Iris pigment epithelial cell (primary cell): ENCODE data around the gene PROCA1.
"Not testable (repeated sequence)": the region's sequence is repeated elsewhere in the genome, so short reads cannot be mapped to it uniquely, and the experiment has no call there.

Experiments used
- DNase-seq: peaks from one replicate; pipeline ENCODE4 v3.0.0-alpha.2; 2011; ENCODE audit warnings: low read depth

The PROCA1 gene

GRCh38 chr17:28725660-28726225, 14.1 kb upstream of the PROCA1 start:
- DNase-seq = peak; percentile 76

- DNase-seq = peak; percentile 82
These were observed 13.5 kb upstream of the PROCA1 start for GRCh38 chr17:28725166-28725659.

DNA sequence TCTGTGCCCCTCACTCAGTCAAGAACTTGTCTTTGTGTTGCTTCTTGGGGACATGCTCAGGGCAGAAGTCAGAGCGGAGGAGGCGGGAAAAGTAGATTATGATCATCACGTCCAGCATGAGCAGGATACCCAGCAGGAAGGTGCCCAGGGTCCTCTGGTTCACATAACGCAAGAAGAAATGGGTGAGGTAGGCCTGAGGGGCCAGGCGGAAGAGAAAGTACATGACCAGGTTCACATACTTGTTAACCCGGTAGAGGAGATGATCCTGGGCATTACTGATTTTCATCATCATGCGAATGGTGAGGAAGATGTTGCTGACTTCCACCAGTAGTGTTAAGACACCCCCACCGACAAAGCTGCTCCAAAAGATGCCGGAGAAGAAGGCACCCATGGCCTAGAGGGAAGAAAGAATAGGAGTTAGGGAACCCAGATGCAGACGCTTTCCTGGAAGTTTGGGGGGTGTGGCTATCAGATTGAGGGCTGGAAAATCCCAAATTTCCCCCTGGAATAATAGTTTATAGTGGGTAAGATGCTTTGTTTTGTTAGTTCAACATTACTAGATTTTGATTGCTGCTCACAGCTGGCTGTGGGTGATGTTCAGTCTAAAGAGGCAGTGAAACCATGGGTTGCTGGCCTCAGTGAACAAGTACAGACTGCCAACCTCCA, 12.9 kb upstream of the PROCA1 start:
- no peak for DNase-seq

GRCh38 chr17:28723836-28724499, 12.3 kb upstream of the PROCA1 start:
- not testable (repeated sequence) for DNase-seq

DNA sequence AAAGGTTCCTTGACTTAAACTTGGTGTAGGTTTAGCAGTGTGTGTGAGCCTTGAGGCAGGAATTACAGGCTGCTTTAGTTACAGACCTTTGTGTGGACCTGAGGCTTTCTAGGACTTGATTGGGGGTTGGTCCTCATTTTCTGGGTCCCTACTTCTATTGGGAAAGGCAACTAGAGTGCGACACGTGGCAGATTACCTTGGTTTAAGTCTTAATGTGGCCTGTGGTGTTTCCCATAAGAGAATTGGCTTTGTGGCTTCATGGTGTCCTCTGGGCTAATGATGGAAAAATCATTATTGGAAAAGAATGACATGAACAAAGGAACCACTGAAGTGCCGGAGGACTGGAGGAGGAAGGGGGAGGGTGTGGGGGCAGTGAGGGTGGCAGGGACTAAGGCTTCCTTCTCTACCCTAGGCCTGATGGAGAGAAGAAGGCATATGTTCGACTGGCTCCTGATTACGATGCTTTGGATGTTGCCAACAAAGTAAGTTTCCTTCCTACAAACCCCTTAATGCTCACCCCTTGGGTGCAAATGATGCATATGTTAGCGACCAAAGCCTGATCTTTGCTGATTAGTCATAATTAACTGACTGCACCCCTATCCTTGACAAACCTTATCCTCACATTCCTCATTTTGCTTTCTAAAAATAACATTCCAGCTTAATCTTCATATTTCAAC, 11.6 kb upstream of the PROCA1 start:
- DNase-seq = no peak

GRCh38 chr17:28722417-28723158, 10.9 kb upstream of the PROCA1 start:
- no peak for DNase-seq

DNA sequence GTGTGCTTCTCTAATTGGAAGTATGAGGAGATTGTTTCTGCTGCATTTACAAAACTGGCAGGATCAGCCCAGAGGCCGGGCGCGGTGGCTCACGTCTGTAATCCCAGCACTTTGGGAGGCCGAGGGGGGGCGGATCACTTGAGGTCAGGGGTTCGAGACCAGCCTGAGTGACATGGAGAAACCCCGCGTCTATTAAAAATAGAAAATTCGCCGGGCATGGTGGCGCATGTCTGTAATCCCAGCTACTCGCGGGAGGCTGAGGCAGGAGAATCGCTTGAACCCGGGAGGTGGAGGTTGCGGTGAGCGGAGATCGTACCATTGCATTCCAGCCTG, 9.3 kb upstream of the PROCA1 start:
- DNase-seq = not testable (repeated sequence)

GRCh38 chr17:28720247-28720996, 8.7 kb upstream of the PROCA1 start:
- no peak for DNase-seq

GRCh38 chr17:28719021-28719433, 7.3 kb upstream of the PROCA1 start:
- no peak for DNase-seq

DNA sequence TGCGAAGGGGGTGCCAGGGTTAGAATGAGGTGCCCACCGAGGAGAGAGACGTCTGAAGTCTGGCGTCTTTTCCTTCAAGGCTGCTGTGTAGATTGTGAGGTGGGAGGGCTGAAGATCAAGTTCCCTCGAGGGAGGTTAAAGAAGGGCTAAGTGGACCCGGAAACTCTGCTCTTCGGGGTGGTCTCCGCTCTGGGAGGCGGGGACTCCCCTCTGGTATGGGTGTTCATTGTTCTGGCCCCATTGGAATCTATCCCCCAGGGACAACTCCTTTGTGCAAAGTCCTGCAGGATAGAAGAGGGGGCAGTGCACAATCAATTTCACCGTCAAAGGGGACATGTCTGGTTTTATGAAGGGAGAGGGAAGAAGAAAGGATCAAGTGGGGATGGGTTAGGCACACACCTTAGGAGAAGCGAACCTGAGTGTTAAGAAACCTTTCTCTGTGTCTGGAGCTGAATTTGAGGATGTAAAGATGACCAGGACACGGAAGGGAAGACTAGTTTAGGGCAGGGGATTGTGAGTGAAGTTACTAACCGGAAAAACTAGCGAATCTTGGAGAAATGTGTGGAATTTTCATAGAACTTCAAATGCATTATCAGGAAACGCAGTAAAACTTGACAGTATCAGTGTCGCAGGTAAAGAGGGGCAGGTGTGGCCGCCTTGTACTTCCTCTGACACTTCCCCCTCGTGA, 6.8 kb upstream of the PROCA1 start:
- DNase-seq = peak; percentile 14

- peak; percentile 85 for DNase-seq
These were observed 6.1 kb upstream of the PROCA1 start, which contains the start of gene RAB34 for GRCh38 chr17:28717578-28718332. Gene RAB34, minus strand, starts transcription at chr17:28717868. Its CDS starts 602 bp downstream, at chr17:28717266.

DNA sequence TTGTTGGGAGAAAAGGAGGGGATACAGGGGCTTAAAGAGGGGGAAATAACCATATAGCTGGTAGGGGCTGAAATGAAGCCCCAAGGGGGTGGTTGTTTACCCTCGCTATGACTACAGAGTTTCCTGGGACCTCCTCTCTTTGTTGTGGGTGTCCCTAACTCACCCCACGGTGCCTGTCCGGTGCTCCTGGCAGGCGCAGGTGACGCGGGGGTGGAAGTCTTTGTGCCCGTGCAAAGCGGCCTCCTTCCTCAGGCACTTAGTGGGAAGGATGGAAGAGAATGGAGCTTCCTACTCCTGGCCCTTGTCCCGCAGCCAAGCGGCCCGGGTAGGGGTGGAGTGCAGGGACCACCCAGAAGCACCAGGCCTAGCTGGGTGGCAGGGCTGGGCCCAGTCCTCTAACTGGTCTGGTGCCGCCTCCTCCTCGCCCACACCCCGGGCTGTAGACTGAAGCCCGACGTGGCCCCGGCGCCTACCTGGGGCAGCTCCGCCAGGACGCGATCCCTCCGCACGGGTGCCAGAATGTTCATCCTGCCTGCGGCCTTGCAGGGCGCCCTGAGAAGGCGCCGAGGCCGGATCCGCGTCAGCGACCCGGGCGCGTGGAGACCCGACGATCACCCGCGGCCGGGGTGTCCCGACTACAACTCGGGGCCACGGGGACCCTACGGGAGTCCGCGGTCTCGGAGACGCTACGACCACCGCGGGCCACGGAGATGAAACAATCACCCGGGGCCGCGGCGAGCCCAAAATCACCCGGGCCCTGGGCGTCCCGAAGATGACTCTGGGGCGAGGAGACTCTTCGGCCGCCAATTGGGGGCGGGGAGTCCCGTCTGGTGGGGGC, 5.3 kb upstream of the PROCA1 start:
- DNase-seq = peak; percentile 47

DNA sequence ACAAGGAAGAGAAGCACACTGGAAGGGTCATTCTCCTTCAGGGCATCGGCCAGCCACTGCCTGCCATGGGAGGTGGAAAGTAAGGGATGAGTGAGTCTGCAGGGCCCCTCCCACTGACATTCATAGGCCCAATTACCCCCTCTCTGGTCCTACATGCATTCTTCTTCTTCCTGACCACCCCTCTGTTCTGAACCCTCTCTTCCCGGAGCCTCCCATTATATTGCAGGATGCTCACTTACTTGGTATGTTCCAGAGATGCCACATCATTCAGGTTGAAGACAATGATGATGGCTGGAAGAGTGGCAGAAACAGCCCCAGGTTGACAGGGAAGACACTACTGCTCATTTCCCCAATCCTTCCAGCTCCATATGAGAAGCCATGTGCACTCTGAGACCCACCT, 3.5 kb upstream of the PROCA1 start:
- DNase-seq = no peak

- no peak for DNase-seq
These were observed 2.6 kb upstream of the PROCA1 start for GRCh38 chr17:28714281-28714680.

- no peak for DNase-seq
These were observed 1.2 kb upstream of the PROCA1 start for GRCh38 chr17:28712705-28713415.

DNA sequence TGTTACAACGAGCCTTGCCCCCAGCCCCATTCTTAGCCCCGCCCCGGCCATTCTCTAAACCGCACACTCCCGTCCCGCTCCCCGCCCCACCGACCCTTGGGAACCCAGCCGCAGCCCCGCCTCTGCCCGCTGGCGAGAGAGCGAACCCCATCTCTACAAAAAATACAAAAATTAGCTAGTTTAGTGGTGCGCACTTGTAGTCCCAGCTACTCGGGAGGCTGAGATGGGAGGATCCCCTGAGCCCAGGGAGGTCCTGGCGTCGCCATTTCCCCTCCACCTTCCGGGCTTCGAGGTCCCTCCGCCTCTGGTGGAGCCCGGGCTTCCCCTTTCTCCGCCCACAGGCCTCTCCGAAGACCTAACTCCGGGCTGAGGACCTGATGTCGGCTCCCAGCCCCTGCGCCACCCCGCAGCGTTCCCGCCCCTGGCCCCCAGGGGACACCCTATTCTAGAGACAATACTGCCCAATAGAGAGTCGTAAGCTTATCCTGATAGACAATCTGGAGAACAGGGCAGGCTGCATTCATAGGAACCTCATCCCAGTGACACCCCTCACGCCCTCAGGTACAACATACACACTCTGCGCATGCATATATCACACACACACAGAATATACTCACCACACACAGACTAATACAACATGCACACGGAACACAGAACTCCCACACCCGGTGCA, 480 bp upstream of the PROCA1 start:
- no peak for DNase-seq

- DNase-seq = peak; percentile 87
These were observed 596 bp downstream of the PROCA1 start for GRCh38 chr17:28710861-28711722.
